CD8-positive, alpha-beta memory T cell (primary cell): ENCODE results near the gene DOCK3. TPM values are rescaled to one million over a fixed set of nuclear protein-coding genes. Genes with fewer than 3 reads are reported as not detected.

ENCODE experiments used
- CTCF ChIA-PET: fragments of 350-600 bp; sonication (Branson Sonifier 250); formaldehyde crosslinking; loops from one replicate; lab custom pipeline; 2021; ENCODE audit warnings: antibody characterized with exemption; lab: Charles Lee
- POLR2A ChIA-PET: fragments of 350-600 bp; sonication (Branson Sonifier 250); formaldehyde crosslinking; loops from one replicate; lab custom pipeline; 2021; ENCODE audit warnings: antibody characterized with exemption; lab: Charles Lee
- DNase-seq, 5 donors: peaks; one replicate each; pipeline versions ENCODE4 v3.0.0 to v3.0.0-alpha.2; 2020 to 2022; ENCODE audit warnings: mixed read lengths in 1 of 5
- H3K27ac ChIP-seq: one replicate; pipeline ENCODE4 v1.7.0; 2013; ENCODE audit warnings: low read depth, mild to moderate bottlenecking, low read length, moderate library complexity
- H3K27me3 ChIP-seq: 2 replicates; pipeline ENCODE4 v1.7.0; 2013; ENCODE audit warnings: low read length, mild to moderate bottlenecking; ENCODE audit not compliant: insufficient read depth, poor library complexity, severe bottlenecking
- H3K36me3 ChIP-seq: 2 replicates; pipeline ENCODE4 v1.7.0; 2013; ENCODE audit warnings: mild to moderate bottlenecking, low read length, moderate library complexity; ENCODE audit not compliant: insufficient read depth
- H3K4me1 ChIP-seq: 2 replicates; pipeline ENCODE4 v1.7.0; 2013; ENCODE audit warnings: mild to moderate bottlenecking, low read length, moderate library complexity; ENCODE audit not compliant: insufficient read depth
- H3K4me3 ChIP-seq: 2 replicates; pipeline ENCODE4 v1.7.0; 2013; ENCODE audit warnings: mild to moderate bottlenecking, low read length
- H3K9me3 ChIP-seq: 2 replicates; pipeline ENCODE4 v1.7.0; 2013; ENCODE audit warnings: mild to moderate bottlenecking, low read length
- H3K27ac Mint-ChIP-seq, 8 donors: one replicate each; pipeline ENCODE4 v1.8.0; 2020 to 2021; ENCODE audit warnings: mixed read lengths in 8 of 8, mild to moderate bottlenecking in 6 of 8, inconsistent platforms in 3 of 8, moderate library complexity in 3 of 8
- H3K27me3 Mint-ChIP-seq, 2 donors: one replicate each; pipeline ENCODE4 v1.8.0; 2020 to 2021; ENCODE audit warnings: mixed read lengths in 2 of 2, mild to moderate bottlenecking in 1 of 2, moderate library complexity in 1 of 2
- H3K36me3 Mint-ChIP-seq, 3 donors: one replicate each; pipeline ENCODE4 v1.8.0; 2020 to 2021; ENCODE audit warnings: mixed read lengths in 3 of 3, inconsistent platforms in 1 of 3, mild to moderate bottlenecking in 1 of 3
- H3K4me1 Mint-ChIP-seq, 3 donors: one replicate each; pipeline ENCODE4 v1.8.0; 2020 to 2021; ENCODE audit warnings: mixed read lengths in 3 of 3, inconsistent platforms in 1 of 3, mild to moderate bottlenecking in 1 of 3
- H3K4me3 Mint-ChIP-seq, 7 donors: one replicate each; pipeline ENCODE4 v1.8.0; 2020 to 2021; ENCODE audit warnings: mixed read lengths in 7 of 7, mild to moderate bottlenecking in 6 of 7, moderate library complexity in 4 of 7, inconsistent platforms in 2 of 7
- H3K9me3 Mint-ChIP-seq, 5 donors: one replicate each; pipeline ENCODE4 v1.8.0; 2020 to 2022; ENCODE audit warnings: mixed read lengths in 5 of 5, mild to moderate bottlenecking in 3 of 5, moderate library complexity in 2 of 5, inconsistent platforms in 1 of 5
- polyA plus RNA-seq: library from polyadenylated mRNA; unstranded; fragments of 300-500 nt; fragmentation: Illumina TruSeq; gene quantifications from one replicate; pipeline ENCODE4 v1.2.3, GENCODE V29; 2021
- total RNA-seq, 2 experiments: library from RNA; stranded (reverse); gene quantifications; one replicate each; pipeline ENCODE4 v1.2.3, GENCODE V29; 2021

The DOCK3 gene
- total and polyA plus RNA-seq, 3 experiments from 2014 or later = 0.16 to 2.1 (median 2.0) TPM

GRCh38 chr3:51279448-51279847 is 604.7 kb downstream of the DOCK3 start:
- no peak overlapping the region for H3K27ac ChIP-seq
- H3K4me3 ChIP-seq = no peak overlapping the region
- Mint-ChIP-seq H3K4me3 (no peak overlapping the region), H3K27me3 (peaks cover 3 to 7% of the 10 kb centered on the region in 2 donors), H3K36me3 (peaks cover 1 to 10% (median 2%) of the 10 kb centered on the region in 3 donors), H3K9me3 (peaks cover 0 to 3% (median 0%) of the 10 kb centered on the region in 5 donors), H3K27ac (no peak overlapping the region), H3K4me1 (peaks cover 0 to 6% (median 5%) of the 10 kb centered on the region in 3 donors)
- CTCF ChIA-PET = no interaction called here
- H3K4me1 ChIP-seq = peaks cover 9% of the 10 kb centered on the region
- no peaks in the 10 kb centered on the region for H3K9me3 ChIP-seq
- no peaks in the 10 kb centered on the region for H3K27me3 ChIP-seq
- DNase-seq = no peak
- POLR2A ChIA-PET = no interaction called here
- H3K36me3 ChIP-seq = no peaks in the 10 kb centered on the region

DNA sequence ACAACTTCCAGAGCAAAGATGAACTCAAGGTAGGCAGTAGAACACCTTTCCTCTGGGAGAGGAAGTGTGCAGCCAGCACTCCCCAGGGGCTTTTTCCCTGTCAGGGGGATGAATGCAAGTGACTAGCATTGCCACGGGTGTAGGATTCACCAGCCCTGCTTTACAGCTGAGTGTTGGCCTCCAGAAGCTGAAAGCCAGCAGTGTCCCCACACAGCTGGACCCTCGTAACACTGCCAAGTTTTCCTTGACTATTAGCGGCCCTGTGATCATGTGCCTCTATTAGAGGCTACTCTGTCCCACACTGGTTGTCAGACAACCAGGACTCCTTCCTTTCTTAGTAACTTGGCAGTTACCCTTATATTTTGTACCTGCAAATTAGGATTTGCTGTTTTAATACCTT is 605.4 kb downstream of the DOCK3 start:
- H3K27ac Mint-ChIP-seq = no peak overlapping the region
- H3K27ac ChIP-seq = no peak overlapping the region

GRCh38 chr3:51282931-51283330 is 608.2 kb downstream of the DOCK3 start:
- Mint-ChIP-seq H3K4me3 (no peak overlapping the region), H3K4me1 (no peaks in the 10 kb centered on the region), H3K36me3 (peaks cover 4 to 30% (median 5%) of the 10 kb centered on the region in 3 donors), H3K27me3 (peaks cover 10 to 13% of the 10 kb centered on the region in 2 donors), H3K9me3 (peaks cover 8 to 18% (median 16%) of the 10 kb centered on the region in 5 donors), H3K27ac (no peak overlapping the region)
- no peaks in the 10 kb centered on the region for H3K9me3 ChIP-seq
- DNase-seq = no peak
- no peak overlapping the region for H3K27ac ChIP-seq
- H3K27me3 ChIP-seq = no peaks in the 10 kb centered on the region
- H3K36me3 ChIP-seq = no peaks in the 10 kb centered on the region
- H3K4me3 ChIP-seq = no peak overlapping the region
- no peaks in the 10 kb centered on the region for H3K4me1 ChIP-seq
- CTCF ChIA-PET = interaction anchor here (1.4 kb wide), 1 partner anchor 36 kb away, joined by 4 read pairs; no protein-coding TSS in a partner anchor
- POLR2A ChIA-PET = no interaction called here

More for the DNA sequence above, 605.4 kb downstream of the DOCK3 start:
- H3K4me3 Mint-ChIP-seq = no peak overlapping the region
- peaks cover 0 to 2% (median 2%) of the 10 kb centered on the region in 3 donors for H3K4me1 Mint-ChIP-seq
- ChIA-PET POLR2A (no interaction called here), CTCF (no interaction called here)
- peaks cover 2% of the 10 kb centered on the region for H3K4me1 ChIP-seq
- peaks cover 9 to 10% of the 10 kb centered on the region in 2 donors for H3K27me3 Mint-ChIP-seq
- no peaks in the 10 kb centered on the region for H3K36me3 ChIP-seq
- peaks cover 0 to 6% (median 3%) of the 10 kb centered on the region in 5 donors for H3K9me3 Mint-ChIP-seq
- DNase-seq = no peak
- H3K36me3 Mint-ChIP-seq = peaks cover 1 to 14% (median 4%) of the 10 kb centered on the region in 3 donors
- no peaks in the 10 kb centered on the region for H3K27me3 ChIP-seq
- no peaks in the 10 kb centered on the region for H3K9me3 ChIP-seq
- no peak overlapping the region for H3K4me3 ChIP-seq

- Histone ChIP-seq H3K4me1 (no peaks in the 10 kb centered on the region), H3K4me3 (no peak overlapping the region), H3K27ac (no peak overlapping the region), H3K27me3 (no peaks in the 10 kb centered on the region), H3K36me3 (no peaks in the 10 kb centered on the region), H3K9me3 (no peaks in the 10 kb centered on the region)
- POLR2A ChIA-PET = interaction anchor here (0.5 kb wide), 1 partner anchor 640 kb away, joined by 3 read pairs; no protein-coding TSS in a partner anchor
- no peaks in the 10 kb centered on the region for H3K4me1 Mint-ChIP-seq
- no peak overlapping the region for H3K27ac Mint-ChIP-seq
- CTCF ChIA-PET = interaction anchor here (1.4 kb wide), 1 partner anchor 36 kb away, joined by 4 read pairs; no protein-coding TSS in a partner anchor
- H3K36me3 Mint-ChIP-seq = peaks cover 4 to 32% (median 5%) of the 10 kb centered on the region in 3 donors
- no peak overlapping the region for H3K4me3 Mint-ChIP-seq
- H3K27me3 Mint-ChIP-seq = peaks cover 10 to 13% of the 10 kb centered on the region in 2 donors
- DNase-seq = no peak
- H3K9me3 Mint-ChIP-seq = peaks cover 8 to 22% (median 17%) of the 10 kb centered on the region in 5 donors
These were observed 608.7 kb downstream of the DOCK3 start for GRCh38 chr3:51283421-51283820.

- CTCF ChIA-PET = no interaction called here
- Histone ChIP-seq H3K27ac (no peak overlapping the region), H3K27me3 (no peaks in the 10 kb centered on the region), H3K4me3 (no peak overlapping the region), H3K4me1 (no peaks in the 10 kb centered on the region), H3K36me3 (no peaks in the 10 kb centered on the region), H3K9me3 (no peaks in the 10 kb centered on the region)
- POLR2A ChIA-PET = no interaction called here
- no peak for DNase-seq
- Mint-ChIP-seq H3K27me3 (peaks cover 2 to 9% of the 10 kb centered on the region in 2 donors), H3K4me1 (no peaks in the 10 kb centered on the region), H3K9me3 (peaks cover 10 to 18% (median 15%) of the 10 kb centered on the region in 5 donors), H3K36me3 (peaks cover 0 to 13% (median 0%) of the 10 kb centered on the region in 3 donors), H3K4me3 (no peak overlapping the region), H3K27ac (no peak overlapping the region)
These were observed 620.9 kb downstream of the DOCK3 start for GRCh38 chr3:51295625-51296024.

DNA sequence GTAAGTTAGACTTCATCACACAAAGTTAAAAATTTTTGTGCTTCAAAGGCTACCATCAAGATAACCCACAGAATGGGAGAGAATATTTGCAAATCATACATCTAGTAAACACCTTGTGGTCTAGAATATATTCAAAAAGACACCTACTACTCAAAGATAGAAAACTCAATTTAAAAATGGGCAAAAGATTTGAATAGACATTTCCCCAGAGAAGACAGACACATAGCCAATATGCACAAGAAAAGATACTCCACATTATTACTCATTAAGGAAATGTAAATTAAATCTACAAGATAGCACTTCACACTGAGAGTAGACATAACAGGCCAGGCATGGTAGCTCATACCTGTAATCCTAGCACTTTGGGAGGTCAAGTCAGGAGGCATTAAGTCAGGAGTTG is 622.6 kb downstream of the DOCK3 start:
- DNase-seq = no peak
- Mint-ChIP-seq H3K9me3 (peaks cover 7 to 14% (median 8%) of the 10 kb centered on the region in 5 donors), H3K27me3 (peaks cover 2 to 12% of the 10 kb centered on the region in 2 donors), H3K27ac (peak overlapping the region in 1 of 8 donors; percentile 39), H3K4me3 (no peak overlapping the region), H3K36me3 (peaks cover 0 to 14% (median 2%) of the 10 kb centered on the region in 3 donors), H3K4me1 (no peaks in the 10 kb centered on the region)
- Histone ChIP-seq H3K4me1 (no peaks in the 10 kb centered on the region), H3K27ac (no peak overlapping the region), H3K36me3 (no peaks in the 10 kb centered on the region), H3K27me3 (no peaks in the 10 kb centered on the region), H3K4me3 (no peak overlapping the region), H3K9me3 (no peaks in the 10 kb centered on the region)
- POLR2A ChIA-PET = no interaction called here
- CTCF ChIA-PET = no interaction called here

- Mint-ChIP-seq H3K9me3 (peaks cover 14 to 26% (median 20%) of the 10 kb centered on the region in 5 donors), H3K27me3 (peaks cover 11 to 28% of the 10 kb centered on the region in 2 donors), H3K36me3 (peaks cover 2 to 40% (median 12%) of the 10 kb centered on the region in 3 donors), H3K4me3 (no peak overlapping the region), H3K4me1 (no peaks in the 10 kb centered on the region), H3K27ac (peak overlapping the region in 1 of 8 donors; percentile 54)
- ChIA-PET CTCF (interaction anchor here (1.9 kb wide), 1 partner anchor 332 kb away, joined by 7 read pairs; no protein-coding TSS in a partner anchor), POLR2A (no interaction called here)
- Histone ChIP-seq H3K4me1 (no peaks in the 10 kb centered on the region), H3K4me3 (no peak overlapping the region), H3K27me3 (no peaks in the 10 kb centered on the region), H3K36me3 (no peaks in the 10 kb centered on the region), H3K27ac (no peak overlapping the region), H3K9me3 (no peaks in the 10 kb centered on the region)
- DNase-seq = no peak
These were observed 629.5 kb downstream of the DOCK3 start for GRCh38 chr3:51304230-51304629.

GRCh38 chr3:51306093-51306492 is 631.4 kb downstream of the DOCK3 start:
- H3K4me1 ChIP-seq = no peaks in the 10 kb centered on the region
- Mint-ChIP-seq H3K27me3 (peaks cover 11 to 26% of the 10 kb centered on the region in 2 donors), H3K27ac (no peak overlapping the region), H3K9me3 (peaks cover 12 to 26% (median 20%) of the 10 kb centered on the region in 5 donors), H3K4me1 (no peaks in the 10 kb centered on the region), H3K4me3 (no peak overlapping the region), H3K36me3 (peaks cover 2 to 39% (median 12%) of the 10 kb centered on the region in 3 donors)
- ChIA-PET POLR2A (no interaction called here), CTCF (interaction anchor here (1.9 kb wide), 1 partner anchor 334 kb away, joined by 7 read pairs; no protein-coding TSS in a partner anchor)
- H3K27ac ChIP-seq = no peak overlapping the region
- H3K27me3 ChIP-seq = no peaks in the 10 kb centered on the region
- H3K4me3 ChIP-seq = no peak overlapping the region
- no peak for DNase-seq
- H3K9me3 ChIP-seq = no peaks in the 10 kb centered on the region
- H3K36me3 ChIP-seq = no peaks in the 10 kb centered on the region
